AG10803 (cell line): Measurements from ENCODE around the gene CACNA1C.

Experiments used
- DNase-seq: peaks from one replicate; pipeline ENCODE4 v3.0.0; 2010; ENCODE audit warnings: low read depth
- H3K4me3 ChIP-seq: 2 replicates; pipeline ENCODE4 v1.5.1; 2011; ENCODE audit warnings: mild to moderate bottlenecking, low read length, control low read depth
- CTCF ChIP-seq: conservative IDR thresholded peaks from 2 replicates; pipeline ENCODE4 v1.5.1; 2011; ENCODE audit warnings: mild to moderate bottlenecking, low read length, control low read depth, inconsistent platforms

The CACNA1C gene

GRCh38 chr12:2262449-2262848, 209.7 kb downstream of the CACNA1C start:
- TF ChIP-seq CTCF: no peak
- no peak overlapping the region for H3K4me3 ChIP-seq
- DNase-seq: no peak

- H3K4me3 ChIP-seq: peak overlapping the region; percentile 38
- DNase-seq: no peak
- TF ChIP-seq CTCF: no peak
These were observed 211.1 kb downstream of the CACNA1C start for GRCh38 chr12:2263901-2264300.

- TF ChIP-seq CTCF: no peak
- peak; percentile 99 for DNase-seq
These were observed 212.0 kb downstream of the CACNA1C start for GRCh38 chr12:2264651-2265232.

GRCh38 chr12:2265461-2266167, 212.8 kb downstream of the CACNA1C start:
- H3K4me3 ChIP-seq: no peak overlapping the region
- peak; percentile 88 for DNase-seq
- no peak for TF ChIP-seq CTCF

More at GRCh38 chr12:2264651-2265232, 212.0 kb downstream of the CACNA1C start:
- peak overlapping the region; percentile 38 for H3K4me3 ChIP-seq

GRCh38 chr12:2266666-2267620, 214.2 kb downstream of the CACNA1C start:
- no peak overlapping the region for H3K4me3 ChIP-seq
- no peak for DNase-seq
- no peak for TF ChIP-seq CTCF

- peak; percentile 96 for DNase-seq
- no peak; the same call in 1 of the 2 replicates for TF ChIP-seq CTCF
- peak overlapping the region; percentile 10 for H3K4me3 ChIP-seq
These were observed 215.1 kb downstream of the CACNA1C start for GRCh38 chr12:2267703-2268470.
